NK-92 treated with Interleukin-12 subunit alpha and Interleukin-12 subunit beta, amount 100 ng/mL, for 24 hours (cell line): Measurements from ENCODE around the gene SIGLEC5.

ENCODE experiments used
- DNase-seq: peaks from one replicate; lab custom pipeline; 2025; lab: John Stamatoyannopoulos, UW

The SIGLEC5 gene

GRCh38 chr19:51589511-51589910, 40.7 kb downstream of the SIGLEC5 start:
- no peak for DNase-seq

- DNase-seq: no peak
These were observed 42.7 kb downstream of the SIGLEC5 start for GRCh38 chr19:51587264-51588191.

GRCh38 chr19:51586799-51587198, 43.4 kb downstream of the SIGLEC5 start:
- no peak for DNase-seq

- no peak for DNase-seq
These were observed 44.0 kb downstream of the SIGLEC5 start for GRCh38 chr19:51586103-51586728.

GRCh38 chr19:51576850-51577249, 53.4 kb downstream of the SIGLEC5 start:
- DNase-seq: no peak

- no peak for DNase-seq
These were observed 56.9 kb downstream of the SIGLEC5 start for GRCh38 chr19:51573331-51573730.

- no peak for DNase-seq
These were observed 57.3 kb downstream of the SIGLEC5 start for GRCh38 chr19:51572908-51573307.

GRCh38 chr19:51572410-51572809, 57.8 kb downstream of the SIGLEC5 start:
- no peak for DNase-seq

- no peak for DNase-seq
These were observed 58.6 kb downstream of the SIGLEC5 start for GRCh38 chr19:51571599-51571998.

GRCh38 chr19:51570962-51571575, 59.1 kb downstream of the SIGLEC5 start, which contains the start of gene ZNF175:
TSS of gene ZNF175 (plus strand) at chr19:51571283. CDS start at chr19:51573330, 2,047 bp downstream.
- DNase-seq: peak; percentile 78

GRCh38 chr19:51568456-51568855, 61.7 kb downstream of the SIGLEC5 start:
- DNase-seq: no peak

- no peak for DNase-seq
These were observed 62.6 kb downstream of the SIGLEC5 start for GRCh38 chr19:51567583-51567982.

- no peak for DNase-seq
These were observed 63.6 kb downstream of the SIGLEC5 start for GRCh38 chr19:51566489-51567100.

GRCh38 chr19:51565583-51565982, 64.6 kb downstream of the SIGLEC5 start:
- no peak for DNase-seq

- no peak for DNase-seq
These were observed 65.4 kb downstream of the SIGLEC5 start for GRCh38 chr19:51564791-51565190.
